ENCODE data around the gene PANX2. TPM values are rescaled to one million over a fixed set of nuclear protein-coding genes. Genes with fewer than 3 reads are reported as not detected.
"Not testable (repeated sequence)": the region's sequence is repeated elsewhere in the genome, so short reads cannot be mapped to it uniquely, and the experiment has no call there.

The PANX2 gene
- total and polyA plus RNA-seq, 4 donors = 0.39 to 14.8 (median 1.5) TPM

DNA sequence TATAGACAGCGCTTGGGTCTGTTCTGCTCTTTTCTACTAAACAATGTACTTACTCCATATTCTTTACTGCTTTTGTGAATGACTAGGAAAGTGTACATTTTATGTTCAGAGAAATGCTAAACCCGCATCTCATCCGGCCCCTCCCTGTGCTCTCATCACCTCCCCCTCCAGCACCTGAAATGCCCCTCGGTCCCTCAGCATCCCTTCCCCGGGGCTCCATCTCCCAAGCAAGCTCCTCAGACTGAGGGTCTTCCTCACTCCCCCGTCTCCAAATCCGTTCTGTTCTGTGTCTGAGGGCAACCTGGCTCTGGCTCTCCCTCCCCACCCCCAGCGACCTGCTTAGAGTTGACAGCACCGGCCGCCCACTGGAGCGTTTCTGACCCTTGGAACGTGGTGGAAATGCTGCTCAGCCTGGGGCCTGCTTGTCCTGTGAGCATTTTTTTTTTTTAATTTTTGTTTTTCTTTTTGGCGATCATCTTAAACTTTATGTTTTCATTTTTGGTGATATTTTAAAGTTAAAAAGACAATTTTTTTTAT lies 31.7 kb downstream of the PANX2 start (continued):
- TF ChIP-seq HNF4G (IDR thresholded peaks at IDR 0.05) (peak; percentile 42), FOXA1 (IDR thresholded peaks at IDR 0.05) (no peak), GABPA (IDR thresholded peaks at IDR 0.05 in 1 of 2, conservative IDR thresholded peaks at IDR 0.05 in 1 of 2) (no peak), HNF4A (conservative IDR thresholded peaks at IDR 0.05) (peak; percentile 76 to 77), RAD21 (IDR thresholded peaks at IDR 0.05) (no peak), ZBTB33 (IDR thresholded peaks at IDR 0.05) (no peak)

- WGBS = 97% methylated on average over 1 of the region's 1 CpG
- Histone ChIP-seq H3K27me3 (ENCODE audit: control insufficient read depth in 4 of 4, insufficient read depth in 4 of 4, low read length in 3 of 4) (no peaks in the 10 kb centered on the region), H3K9ac (ENCODE audit: low read depth in 1 of 2, low read length in 2 of 2) (no peak overlapping the region), H3K4me1 (ENCODE audit: control insufficient read depth in 4 of 4, insufficient read depth in 4 of 4, low read length in 3 of 4) (peaks cover 8 to 73% (median 55%) of the 10 kb centered on the region in 4 donors), H3K27ac (ENCODE audit: low read depth in 1 of 2, low read length in 2 of 2) (peak overlapping the region; percentile 25 to 53), H3K36me3 (ENCODE audit: control insufficient read depth in 4 of 4, insufficient read depth in 3 of 4, low read depth in 1 of 4, low read length in 3 of 4) (peaks cover 0 to 10% (median 3%) of the 10 kb centered on the region in 4 donors), H3K4me3 (ENCODE audit: low read depth in 1 of 3, low read length in 3 of 3) (no peak overlapping the region), H3K9me3 (ENCODE audit: control insufficient read depth in 4 of 4, low read length in 3 of 4) (no peaks in the 10 kb centered on the region)
- DNase-seq (ENCODE audit: low spot score) = no peak
- no peak for TF ChIP-seq EGR1 (IDR thresholded peaks at IDR 0.05; ENCODE audit: low read depth in 2 of 2)
Observed at GRCh38 chr22:50203288-50203687, 32.8 kb downstream of the PANX2 start.

DNA sequence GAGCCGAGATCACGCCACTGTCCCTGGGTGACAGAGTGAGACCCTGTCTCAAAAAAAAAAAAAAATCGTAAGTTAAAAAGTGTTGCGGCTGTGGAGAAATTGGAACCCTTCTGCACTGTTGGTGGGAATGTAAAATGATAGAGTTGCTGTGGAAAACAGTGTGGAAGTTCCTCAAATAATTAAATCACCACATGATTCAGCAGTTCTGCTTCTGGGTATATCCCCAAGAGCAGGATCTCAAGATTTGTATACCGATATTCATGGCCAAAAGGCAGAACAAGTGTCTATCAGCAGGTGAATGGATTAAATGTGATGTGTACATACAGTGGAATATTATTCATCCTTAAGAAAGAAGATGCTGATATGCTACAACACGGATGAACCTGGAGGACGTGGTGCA lies 34.0 kb downstream of the PANX2 start:
- Histone ChIP-seq H3K9me3 (ENCODE audit: control insufficient read depth in 4 of 4, low read length in 3 of 4) (no peaks in the 10 kb centered on the region), H3K4me1 (ENCODE audit: control insufficient read depth in 4 of 4, insufficient read depth in 4 of 4, low read length in 3 of 4) (peaks cover 8 to 78% (median 52%) of the 10 kb centered on the region in 4 donors), H3K27ac (ENCODE audit: low read depth in 1 of 2, low read length in 2 of 2) (peak overlapping the region; percentile 89 to 93), H3K36me3 (ENCODE audit: control insufficient read depth in 4 of 4, insufficient read depth in 3 of 4, low read depth in 1 of 4, low read length in 3 of 4) (peaks cover 0 to 13% (median 8%) of the 10 kb centered on the region in 4 donors), H3K27me3 (ENCODE audit: control insufficient read depth in 4 of 4, insufficient read depth in 4 of 4, low read length in 3 of 4) (no peaks in the 10 kb centered on the region), H3K4me3 (ENCODE audit: low read depth in 1 of 3, low read length in 3 of 3) (peak overlapping the region; percentile 25 to 46 (median 39)), H3K9ac (ENCODE audit: low read depth in 1 of 2, low read length in 2 of 2) (peak overlapping the region in 1 of 2 donors; percentile 59)
- no peak for DNase-seq (ENCODE audit: low spot score)
- no peak for TF ChIP-seq MAX (IDR thresholded peaks at IDR 0.05)
- no peak for TF ChIP-seq YY1 (IDR thresholded peaks at IDR 0.05)
- TF ChIP-seq ZBTB33 (IDR thresholded peaks at IDR 0.05) = no peak
- 55% methylated on average over 7 of the region's 7 CpGs for WGBS

DNA sequence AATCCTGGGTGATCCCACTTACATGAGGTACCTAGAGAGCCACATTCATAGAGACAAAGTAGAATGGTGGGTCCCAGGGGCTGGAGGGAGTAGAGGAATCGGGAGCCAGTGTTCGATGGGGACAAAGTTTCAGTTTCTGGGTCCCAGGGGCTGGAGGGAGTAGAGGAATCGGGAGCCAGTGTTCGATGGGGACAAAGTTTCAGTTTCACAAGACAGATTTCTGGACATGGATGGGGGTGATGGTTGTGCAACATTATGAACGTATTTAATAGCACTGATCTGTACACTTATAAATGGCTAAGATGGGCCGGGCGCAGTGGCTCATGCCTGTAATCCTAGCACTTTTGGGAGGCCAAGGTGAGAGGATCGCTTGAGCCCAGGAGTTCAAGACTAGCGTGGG lies 34.5 kb downstream of the PANX2 start:
- peak overlapping the region; percentile 89 to 93 for H3K27ac ChIP-seq (ENCODE audit: low read depth in 1 of 2, low read length in 2 of 2)
- H3K4me1 ChIP-seq (ENCODE audit: control insufficient read depth in 4 of 4, insufficient read depth in 4 of 4, low read length in 3 of 4) = peaks cover 8 to 78% (median 48%) of the 10 kb centered on the region in 4 donors
- peak overlapping the region in 1 of 2 donors; percentile 59 for H3K9ac ChIP-seq (ENCODE audit: low read depth in 1 of 2, low read length in 2 of 2)
- 34% methylated on average over 9 of the region's 9 CpGs for WGBS
- peak overlapping the region; percentile 35 to 46 (median 39) for H3K4me3 ChIP-seq (ENCODE audit: low read depth in 1 of 3, low read length in 3 of 3)
- DNase-seq (ENCODE audit: low spot score); H3K9me3 ChIP-seq (ENCODE audit: control insufficient read depth in 4 of 4, low read length in 3 of 4); H3K27me3 ChIP-seq (ENCODE audit: control insufficient read depth in 4 of 4, insufficient read depth in 4 of 4, low read length in 3 of 4): not testable (repeated sequence)
- peaks cover 0 to 15% (median 8%) of the 10 kb centered on the region in 4 donors for H3K36me3 ChIP-seq (ENCODE audit: control insufficient read depth in 4 of 4, insufficient read depth in 3 of 4, low read depth in 1 of 4, low read length in 3 of 4)
- TF ChIP-seq HNF4A (conservative IDR thresholded peaks at IDR 0.05) (peak; percentile 93 to 94), RXRA (IDR thresholded peaks at IDR 0.05) (peak; percentile 76 to 89), FOXA2 (IDR thresholded peaks at IDR 0.05) (peak; percentile 11), SP1 (IDR thresholded peaks at IDR 0.05) (peak; percentile 88), RAD21 (IDR thresholded peaks at IDR 0.05) (peak in 1 of 2 donors; percentile 34), YY1 (IDR thresholded peaks at IDR 0.05) (peak; percentile 92), JUND (IDR thresholded peaks at IDR 0.05) (peak in 1 of 2 donors; percentile 34), MAX (IDR thresholded peaks at IDR 0.05) (peak; percentile 34), ZBTB33 (IDR thresholded peaks at IDR 0.05) (peak; percentile 59), TAF1 (conservative IDR thresholded peaks at IDR 0.05) (peak; percentile 47)
- TF ChIP-seq, protein P1, sequence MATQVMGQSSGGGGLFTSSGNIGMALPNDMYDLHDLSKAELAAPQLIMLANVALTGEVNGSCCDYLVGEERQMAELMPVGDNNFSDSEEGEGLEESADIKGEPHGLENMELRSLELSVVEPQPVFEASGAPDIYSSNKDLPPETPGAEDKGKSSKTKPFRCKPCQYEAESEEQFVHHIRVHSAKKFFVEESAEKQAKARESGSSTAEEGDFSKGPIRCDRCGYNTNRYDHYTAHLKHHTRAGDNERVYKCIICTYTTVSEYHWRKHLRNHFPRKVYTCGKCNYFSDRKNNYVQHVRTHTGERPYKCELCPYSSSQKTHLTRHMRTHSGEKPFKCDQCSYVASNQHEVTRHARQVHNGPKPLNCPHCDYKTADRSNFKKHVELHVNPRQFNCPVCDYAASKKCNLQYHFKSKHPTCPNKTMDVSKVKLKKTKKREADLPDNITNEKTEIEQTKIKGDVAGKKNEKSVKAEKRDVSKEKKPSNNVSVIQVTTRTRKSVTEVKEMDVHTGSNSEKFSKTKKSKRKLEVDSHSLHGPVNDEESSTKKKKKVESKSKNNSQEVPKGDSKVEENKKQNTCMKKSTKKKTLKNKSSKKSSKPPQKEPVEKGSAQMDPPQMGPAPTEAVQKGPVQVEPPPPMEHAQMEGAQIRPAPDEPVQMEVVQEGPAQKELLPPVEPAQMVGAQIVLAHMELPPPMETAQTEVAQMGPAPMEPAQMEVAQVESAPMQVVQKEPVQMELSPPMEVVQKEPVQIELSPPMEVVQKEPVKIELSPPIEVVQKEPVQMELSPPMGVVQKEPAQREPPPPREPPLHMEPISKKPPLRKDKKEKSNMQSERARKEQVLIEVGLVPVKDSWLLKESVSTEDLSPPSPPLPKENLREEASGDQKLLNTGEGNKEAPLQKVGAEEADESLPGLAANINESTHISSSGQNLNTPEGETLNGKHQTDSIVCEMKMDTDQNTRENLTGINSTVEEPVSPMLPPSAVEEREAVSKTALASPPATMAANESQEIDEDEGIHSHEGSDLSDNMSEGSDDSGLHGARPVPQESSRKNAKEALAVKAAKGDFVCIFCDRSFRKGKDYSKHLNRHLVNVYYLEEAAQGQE (IDR thresholded peaks at IDR 0.05) = peak; percentile 84
